AG04450 (cell line): ENCODE data around the gene C5AR1. TPM values are rescaled to one million over a fixed set of nuclear protein-coding genes. Genes with fewer than 3 reads are reported as not detected.

Experiments used
- CTCF ChIA-PET: fragments of 300-600, 350-600 bp; formaldehyde crosslinking; extraction: SDS; loops from one replicate; lab custom pipeline; 2022; ENCODE audit warnings: antibody characterized with exemption, inconsistent platforms; lab: Charles Lee
- POLR2A ChIA-PET: fragments of 350-600 bp; formaldehyde crosslinking; extraction: SDS; loops from one replicate; lab custom pipeline; 2021; ENCODE audit warnings: antibody characterized with exemption, inconsistent platforms; lab: Yijun Ruan, JAX
- DNase-seq: peaks from one replicate; pipeline ENCODE4 v3.0.0-alpha.2; 2011; ENCODE audit warnings: low read depth, low spot score
- H3K27ac ChIP-seq: one replicate; pipeline ENCODE4 v1.5.1; 2012; ENCODE audit warnings: low read depth, low read length, control low read depth
- H3K27me3 ChIP-seq: one replicate; pipeline ENCODE4 v1.6.0; 2012; ENCODE audit warnings: low read length; ENCODE audit not compliant: control insufficient read depth, insufficient read depth
- H3K4me3 ChIP-seq: 2 replicates; pipeline ENCODE4 v1.5.1; 2011; ENCODE audit warnings: mild to moderate bottlenecking, low read depth, low read length, control low read depth
- H3K9me3 ChIP-seq: 2 replicates; pipeline ENCODE4 v1.5.1; 2012; ENCODE audit warnings: low read length; ENCODE audit not compliant: control insufficient read depth, insufficient read depth
- CTCF ChIP-seq: IDR thresholded peaks from 2 replicates; pipeline ENCODE4 v1.5.1; 2011; ENCODE audit warnings: low read depth, low read length, control low read depth, inconsistent platforms
- polyA plus RNA-seq: library from polyadenylated mRNA; depleted of rRNA; stranded (reverse); fragments of >200 nt; gene quantifications from 2 replicates; pipeline ENCODE4 v1.2.3, GENCODE V29; 2011

C5AR1 gene
- polyA plus RNA-seq, 1 experiment = 0.53 TPM

GRCh38 chr19:47272448-47273312, 37.0 kb upstream of the C5AR1 start:
- no peak for TF ChIP-seq CTCF
- Histone ChIP-seq H3K9me3 (no peaks in the 10 kb centered on the region; the same call in 1 of the 2 replicates), H3K27me3 (no peaks in the 10 kb centered on the region), H3K27ac (peak overlapping the region; percentile 97), H3K4me3 (peak overlapping the region; percentile 76)
- no peak for DNase-seq
- POLR2A ChIA-PET = interaction anchor here (0.6 to 2.7 kb wide), 3 partner anchors 10 to 22 kb away, joined by 3 to 9 read pairs (median 3); partner anchors contain the start of gene CCDC9
- CTCF ChIA-PET = interaction anchor here (1.4 kb wide), 1 partner anchor 76 kb away, joined by 4 read pairs; no protein-coding TSS in a partner anchor

GRCh38 chr19:47273313-47274070, 36.2 kb upstream of the C5AR1 start:
- no peaks in the 10 kb centered on the region for H3K27me3 ChIP-seq
- no peaks in the 10 kb centered on the region; the same call in 1 of the 2 replicates for H3K9me3 ChIP-seq
- peak; percentile 77 for DNase-seq
- POLR2A ChIA-PET = interaction anchor here (0.6 to 2.9 kb wide), 7 partner anchors 9 to 86 kb away, joined by 3 to 24 read pairs (median 5); partner anchors contain the start of gene CCDC9
- peak overlapping the region; percentile 97 for H3K27ac ChIP-seq
- no peak for TF ChIP-seq CTCF
- CTCF ChIA-PET = interaction anchor here (0.6 to 1.1 kb wide), 3 partner anchors 12 to 1320 kb away, joined by 3 to 6 read pairs (median 4); no protein-coding TSS in a partner anchor
- peak overlapping the region; percentile 76 for H3K4me3 ChIP-seq

- no peak for TF ChIP-seq CTCF
- peak within 1 kb of the TSS; percentile 81 for H3K4me3 ChIP-seq
- H3K9me3 ChIP-seq = no peaks in the 10 kb centered on the region; the same call in 1 of the 2 replicates
- peak within 1 kb of the TSS; percentile 97 for H3K27ac ChIP-seq
- CTCF ChIA-PET = interaction anchor here (0.6 to 2.0 kb wide), 5 partner anchors 11 to 1319 kb away, joined by 3 to 10 read pairs (median 5); partner anchors contain the start of gene DHX34
- DNase-seq = peak; percentile 79
- H3K27me3 ChIP-seq = no peaks in the 10 kb centered on the region
- POLR2A ChIA-PET = interaction anchor here (0.6 to 2.9 kb wide), 11 partner anchors 10 to 161 kb away, joined by 3 to 24 read pairs (median 4); partner anchors contain the start of genes CCDC9, SAE1 and ZC3H4
Observed at GRCh38 chr19:47274071-47274890, 35.4 kb upstream of the C5AR1 start, which contains the start of gene INAFM1. Gene INAFM1, plus strand, starts transcription at chr19:47274885. Its CDS starts 35 bp downstream, at chr19:47274920.

- H3K27me3 ChIP-seq = no peaks in the 10 kb centered on the region
- no peak for TF ChIP-seq CTCF
- CTCF ChIA-PET = interaction anchor here (0.5 to 2.0 kb wide), 4 partner anchors 10 to 125 kb away, joined by 3 to 10 read pairs (median 6); no protein-coding TSS in a partner anchor
- POLR2A ChIA-PET = interaction anchor here (1.2 to 2.9 kb wide), 5 partner anchors 18 to 162 kb away, joined by 3 to 24 read pairs (median 4); partner anchors contain the start of genes CCDC9 and ZC3H4
- H3K4me3 ChIP-seq = peak overlapping the region; percentile 57
- peak overlapping the region; percentile 70 for H3K27ac ChIP-seq
- H3K9me3 ChIP-seq = no peaks in the 10 kb centered on the region; the same call in 1 of the 2 replicates
- no peak for DNase-seq
Observed at GRCh38 chr19:47274891-47275761, 34.5 kb upstream of the C5AR1 start.
